AG04449 (cell line): ENCODE results near the gene RAB27B.
"Not testable (repeated sequence)": the region's sequence is repeated elsewhere in the genome, so short reads cannot be mapped to it uniquely, and the experiment has no call there.

Experiments used
- CTCF ChIA-PET: fragments of 350-600 bp; formaldehyde crosslinking; extraction: SDS; loops from one replicate; lab custom pipeline; 2021; ENCODE audit warnings: antibody characterized with exemption; lab: Yijun Ruan, JAX
- POLR2A ChIA-PET: fragments of 400-600, 350-600 bp; formaldehyde crosslinking; extraction: SDS; loops from one replicate; lab custom pipeline; 2020; ENCODE audit warnings: antibody characterized with exemption, inconsistent platforms; lab: Yijun Ruan, JAX
- DNase-seq: peaks from one replicate; pipeline ENCODE4 v3.0.0-alpha.2; 2010; ENCODE audit warnings: low read depth, low spot score
- H3K4me3 ChIP-seq: 2 replicates; pipeline ENCODE4 v1.5.1; 2011; ENCODE audit warnings: low read depth, mild to moderate bottlenecking, control low read depth, low read length
- CTCF ChIP-seq: IDR thresholded peaks from one replicate; pipeline ENCODE4 v1.5.1; 2011; ENCODE audit warnings: mild to moderate bottlenecking, moderate library complexity, low read length, control low read depth, inconsistent platforms; ENCODE audit not compliant: insufficient read depth; ENCODE audit errors: missing control alignments

Gene RAB27B

GRCh38 chr18:54812885-54813284 lies 15.4 kb upstream of the RAB27B start:
- POLR2A ChIA-PET: no interaction called here
- CTCF ChIA-PET: no interaction called here
- no peak for DNase-seq
- no peak overlapping the region for H3K4me3 ChIP-seq
- no peak for TF ChIP-seq CTCF

- no peak for DNase-seq
- CTCF ChIA-PET: no interaction called here
- TF ChIP-seq CTCF: no peak
- POLR2A ChIA-PET: no interaction called here
- H3K4me3 ChIP-seq: no peak overlapping the region
These were observed 15.0 kb upstream of the RAB27B start for GRCh38 chr18:54813305-54813704.

- TF ChIP-seq CTCF: no peak
- CTCF ChIA-PET: no interaction called here
- POLR2A ChIA-PET: no interaction called here
- no peak overlapping the region for H3K4me3 ChIP-seq
- DNase-seq: no peak
These were observed 14.2 kb upstream of the RAB27B start for GRCh38 chr18:54813977-54814565.

- no peak overlapping the region for H3K4me3 ChIP-seq
- no peak for DNase-seq
- ChIA-PET POLR2A (no interaction called here), CTCF (no interaction called here)
- TF ChIP-seq CTCF: no peak
These were observed 13.2 kb upstream of the RAB27B start for GRCh38 chr18:54815086-54815485.

GRCh38 chr18:54820785-54821275 lies 7.4 kb upstream of the RAB27B start:
- CTCF ChIA-PET: interaction anchor here (1.7 kb wide), 1 partner anchor 11 kb away, joined by 4 read pairs; no protein-coding TSS in a partner anchor
- DNase-seq, H3K4me3 ChIP-seq, POLR2A ChIA-PET: not testable (repeated sequence)

- POLR2A ChIA-PET: interaction anchor here (0.6 to 0.7 kb wide), 2 partner anchors 18 to 143 kb away, joined by 3 read pairs; no protein-coding TSS in a partner anchor
- peak; percentile 84 for DNase-seq
- no peak overlapping the region for H3K4me3 ChIP-seq
- no peak for TF ChIP-seq CTCF
- CTCF ChIA-PET: no interaction called here
These were observed 5.1 kb upstream of the RAB27B start for GRCh38 chr18:54822872-54823845.
